GM13976 (cell line): ENCODE measurements around the gene ABR.

Source experiments
- DNase-seq: peaks from one replicate; pipeline ENCODE4 v3.0.0; 2012; ENCODE audit warnings: low spot score
- in situ Hi-C: fragments of 300-500 bp; cut with MboI; formaldehyde crosslinking; loops from one replicate; pipeline ENCODE4 v1.12.0; 2022; ENCODE audit warnings: low sequenced_read_pairs, mixed read lengths, inconsistent platforms; ENCODE audit not compliant: unreplicated experiment
- TF ChIP-seq, protein P1 (sequence below): IDR thresholded peaks from 2 replicates; pipeline ENCODE4 v1.5.1; 2012; ENCODE audit warnings: borderline replicate concordance, mild to moderate bottlenecking; ENCODE audit not compliant: insufficient read depth; ENCODE audit errors: extremely low read depth, missing control alignments, control extremely low read depth

ABR gene

DNA sequence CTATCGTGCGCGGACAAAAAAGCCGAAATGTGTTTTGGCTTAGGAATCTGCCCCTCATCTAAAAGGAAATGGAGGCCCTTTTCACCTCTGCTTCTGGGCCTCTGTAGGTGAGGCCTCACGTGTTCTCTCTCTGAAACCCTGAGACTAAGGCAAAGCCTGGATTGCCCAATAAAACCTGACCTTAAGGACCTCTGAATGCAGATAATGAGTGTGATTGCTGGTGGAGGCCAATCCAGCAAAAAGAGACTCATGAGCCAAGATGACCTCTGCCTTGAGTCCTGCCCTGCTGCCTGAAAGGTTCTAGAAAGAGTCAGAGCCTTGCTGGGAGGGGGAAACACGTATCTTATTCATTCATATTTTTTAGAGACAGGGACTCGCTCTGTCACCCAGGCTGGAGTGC, 44.5 kb upstream of the ABR start:
- TF ChIP-seq, protein P1, sequence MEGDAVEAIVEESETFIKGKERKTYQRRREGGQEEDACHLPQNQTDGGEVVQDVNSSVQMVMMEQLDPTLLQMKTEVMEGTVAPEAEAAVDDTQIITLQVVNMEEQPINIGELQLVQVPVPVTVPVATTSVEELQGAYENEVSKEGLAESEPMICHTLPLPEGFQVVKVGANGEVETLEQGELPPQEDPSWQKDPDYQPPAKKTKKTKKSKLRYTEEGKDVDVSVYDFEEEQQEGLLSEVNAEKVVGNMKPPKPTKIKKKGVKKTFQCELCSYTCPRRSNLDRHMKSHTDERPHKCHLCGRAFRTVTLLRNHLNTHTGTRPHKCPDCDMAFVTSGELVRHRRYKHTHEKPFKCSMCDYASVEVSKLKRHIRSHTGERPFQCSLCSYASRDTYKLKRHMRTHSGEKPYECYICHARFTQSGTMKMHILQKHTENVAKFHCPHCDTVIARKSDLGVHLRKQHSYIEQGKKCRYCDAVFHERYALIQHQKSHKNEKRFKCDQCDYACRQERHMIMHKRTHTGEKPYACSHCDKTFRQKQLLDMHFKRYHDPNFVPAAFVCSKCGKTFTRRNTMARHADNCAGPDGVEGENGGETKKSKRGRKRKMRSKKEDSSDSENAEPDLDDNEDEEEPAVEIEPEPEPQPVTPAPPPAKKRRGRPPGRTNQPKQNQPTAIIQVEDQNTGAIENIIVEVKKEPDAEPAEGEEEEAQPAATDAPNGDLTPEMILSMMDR = no peak
- no peak for DNase-seq
- in situ Hi-C loops = no loop called here

DNA sequence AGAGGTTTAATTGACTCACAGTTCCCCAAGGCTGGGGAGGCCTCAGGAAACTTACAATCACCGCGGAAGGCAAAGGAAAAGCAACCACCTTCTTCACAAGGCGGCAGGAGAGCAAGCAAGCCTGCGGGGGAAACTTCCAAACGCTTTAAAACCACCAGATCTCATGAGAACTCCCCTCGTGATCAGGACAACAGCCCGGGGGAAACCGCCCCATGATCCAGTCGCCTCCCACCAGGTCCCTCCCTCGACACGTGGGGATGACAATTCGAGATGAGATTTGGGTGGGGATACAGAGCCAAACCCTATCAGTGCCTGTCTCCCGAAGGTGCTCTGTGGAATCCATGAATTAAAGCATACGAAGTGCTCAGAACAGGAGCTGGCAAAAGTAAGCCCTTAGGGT, 43.9 kb upstream of the ABR start:
- no peak for DNase-seq
- TF ChIP-seq, protein P1 = no peak
- in situ Hi-C loops = no loop called here

DNA sequence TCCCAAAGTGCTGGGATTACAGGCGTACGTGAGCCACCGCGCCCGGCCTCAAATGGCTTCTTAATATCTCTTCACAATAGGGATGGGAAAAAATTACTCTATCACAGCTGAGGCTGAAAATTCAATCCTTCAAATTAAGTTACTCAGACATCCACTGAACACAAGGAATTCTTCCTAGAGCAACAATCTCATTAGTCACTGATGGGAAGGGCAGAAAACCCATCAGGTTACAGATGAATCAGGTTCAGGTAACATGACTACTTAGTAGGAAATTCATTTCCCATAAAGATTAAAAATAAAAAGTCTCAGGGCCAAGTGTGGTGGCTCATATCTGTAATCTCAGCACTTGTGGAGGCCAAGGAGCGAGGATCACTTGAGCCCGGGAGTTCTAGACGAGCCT, 42.5 kb upstream of the ABR start:
- no peak for DNase-seq
- in situ Hi-C loops = no loop called here
- TF ChIP-seq, protein P1 = no peak

DNA sequence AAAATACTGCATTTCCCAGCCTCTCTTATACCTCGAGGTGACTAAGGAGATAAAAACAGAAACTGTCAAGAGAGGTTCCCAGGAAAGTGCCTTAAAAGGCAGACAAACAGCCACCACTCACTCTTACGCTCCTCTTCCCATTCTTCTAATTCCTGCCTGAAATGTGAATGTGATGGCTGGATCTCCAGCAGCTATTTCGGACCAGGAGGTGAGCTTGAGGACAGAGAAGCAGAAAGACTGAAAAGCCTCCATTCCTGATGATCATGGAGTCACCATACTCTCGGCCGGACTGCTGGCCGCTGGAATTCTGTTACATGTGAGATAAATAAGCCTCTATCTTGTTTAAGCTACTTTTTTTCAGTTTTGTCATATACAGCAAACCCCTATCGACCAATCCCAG, 41.4 kb upstream of the ABR start:
- TF ChIP-seq, protein P1 = no peak
- in situ Hi-C loops = no loop called here
- no peak for DNase-seq

DNA sequence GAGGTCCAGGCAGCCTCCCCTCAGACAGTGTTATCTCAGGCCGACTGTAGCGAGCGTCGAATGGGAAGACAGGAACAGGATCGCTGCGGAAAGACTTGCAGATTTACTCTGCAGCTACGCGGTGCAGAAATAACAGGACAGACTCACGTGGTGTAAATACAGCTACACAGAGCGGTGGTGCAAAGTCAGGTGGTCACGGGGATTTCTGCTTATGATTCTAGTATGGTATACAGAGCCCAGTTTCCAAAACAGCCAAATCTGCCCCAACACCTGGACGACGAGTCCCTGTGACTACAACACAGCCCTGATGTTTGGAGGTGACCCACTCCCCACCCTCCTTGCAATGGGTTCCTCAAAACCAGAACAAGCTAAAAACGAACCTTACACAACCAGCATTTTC, 40.6 kb upstream of the ABR start:
- TF ChIP-seq, protein P1 = no peak
- no peak for DNase-seq
- in situ Hi-C loops = no loop called here

DNA sequence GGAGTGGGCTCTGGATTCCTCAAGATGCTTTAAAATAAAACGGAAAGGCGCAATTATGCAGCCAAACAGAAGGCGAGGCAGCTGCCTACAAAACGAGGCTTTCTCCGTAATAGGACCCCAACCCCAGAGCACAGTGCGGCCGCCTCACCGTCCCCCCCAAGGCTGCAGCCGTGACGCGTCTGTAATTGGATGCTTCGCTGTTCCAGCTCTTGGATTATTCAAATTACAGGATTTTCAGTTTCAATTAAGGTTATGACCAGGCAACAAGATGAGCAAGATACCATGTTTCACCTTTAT, 37.3 kb upstream of the ABR start:
- in situ Hi-C loops = no loop called here
- DNase-seq = no peak

More for the DNA sequence above, 37.3 kb upstream of the ABR start:
- TF ChIP-seq, protein P1 = no peak
